K562 (cell line): ENCODE measurements around the gene AJAP1. TPM values are rescaled to one million over a fixed set of nuclear protein-coding genes. Genes with fewer than 3 reads are reported as not detected.

Experiments used
- ATAC-seq: fragments of 200-7000 bp; cut with Tn5 transposase; 3 replicates; pipeline ENCODE4 v1.9.1; 2020; ENCODE audit warnings: moderate library complexity
- BruUV-seq: library from RNA; stranded (reverse); fragments of 400-500 nt; replicated peaks from 2 replicates; lab custom pipeline; 2021; lab: Mats Ljungman, UMichigan
- CTCF ChIA-PET: fragments of 300-600 bp; formaldehyde crosslinking; extraction: SDS; loops from one replicate; lab custom pipeline; 2021; ENCODE audit warnings: low intra/inter-chr PET ratio; lab: Yijun Ruan, JAX
- POLR2A ChIA-PET: fragments of 300-600, 350-650 bp; sonication (Branson Sonifier 250); formaldehyde crosslinking; extraction: SDS; loops from one replicate; lab custom pipeline; 2021; ENCODE audit warnings: antibody characterized with exemption, inconsistent platforms; lab: Yijun Ruan, JAX
- DNase-seq, 4 experiments: peaks; one replicate each; pipeline versions ENCODE4 v3.0.0 to v3.0.0-alpha.2; 2011 to 2018; ENCODE audit warnings: low spot score in 3 of 4, mixed read lengths in 3 of 4; ENCODE audit errors: extremely low read depth in 1 of 4
- FAIRE-seq: peaks from 2 replicates; lab custom pipeline; 2011; peaks lifted over from hg19 to GRCh38; lab: Jason Lieb, UNC
- H2AFZ ChIP-seq: 2 replicates; pipeline ENCODE4 v1.6.0; 2011; ENCODE audit warnings: low read depth, low read length, control low read depth, inconsistent platforms
- H3K27ac ChIP-seq: fragments of 200-600 bp; 3 replicates; pipeline ENCODE4 v1.8.0; 2011; ENCODE audit warnings: low read depth, mild to moderate bottlenecking, control low read depth, inconsistent platforms, low read length, moderate library complexity, mixed read lengths; ENCODE audit errors: extremely low read depth
- H3K27me3 ChIP-seq, 2 experiments: fragments of 300-600 bp in 1 of 2; 2 replicates in 1 of 2; 3 replicates in 1 of 2; pipeline versions ENCODE4 v1.6.0 to v1.8.0; 2011; ENCODE audit warnings: inconsistent platforms in 2 of 2, low read length in 2 of 2, mild to moderate bottlenecking in 1 of 2, mixed read lengths in 1 of 2, moderate library complexity in 1 of 2; ENCODE audit not compliant: control insufficient read depth in 2 of 2, insufficient read depth in 2 of 2
- H3K36me3 ChIP-seq: fragments of 300-600 bp; 3 replicates; pipeline ENCODE4 v1.8.0; 2011; ENCODE audit warnings: mild to moderate bottlenecking, low read length, inconsistent platforms; ENCODE audit not compliant: control insufficient read depth, insufficient read depth
- H3K4me1 ChIP-seq, 2 experiments: fragments of 200-600 bp in 1 of 2; replicated peaks in 1 of 2; 2 replicates in 1 of 2; 3 replicates in 1 of 2; pipeline versions ENCODE4 v1.5.1 to v1.8.0; 2011; ENCODE audit warnings: inconsistent platforms in 2 of 2, low read length in 2 of 2, mild to moderate bottlenecking in 1 of 2, mixed read lengths in 1 of 2, moderate library complexity in 1 of 2; ENCODE audit not compliant: control insufficient read depth in 2 of 2, insufficient read depth in 2 of 2
- H3K4me2 ChIP-seq: 2 replicates; pipeline ENCODE4 v1.6.1; 2011; ENCODE audit warnings: low read length, control low read depth, inconsistent platforms, mixed read lengths; ENCODE audit not compliant: insufficient read depth
- H3K4me3 ChIP-seq: fragments of 200-600 bp; sonication (generic), shearing (Covaris generic); 2 replicates; pipeline ENCODE4 v1.5.1; 2016; ENCODE audit warnings: control low read depth, inconsistent platforms
- H3K79me2 ChIP-seq: fragments of 200-600 bp; 3 replicates; pipeline ENCODE4 v1.8.0; 2011; ENCODE audit warnings: low read length, inconsistent platforms; ENCODE audit not compliant: control insufficient read depth, insufficient read depth
- H3K9ac ChIP-seq, 2 experiments: 2 replicates each; pipeline versions ENCODE4 v1.6.0 to v1.6.1; 2011; ENCODE audit warnings: low read depth in 2 of 2, low read length in 2 of 2, control low read depth in 1 of 2, inconsistent platforms in 1 of 2, mild to moderate bottlenecking in 1 of 2, mixed read lengths in 1 of 2; ENCODE audit not compliant: insufficient read depth in 1 of 2
- H3K9me1 ChIP-seq: one replicate; pipeline ENCODE4 v1.6.0; 2011; ENCODE audit warnings: inconsistent platforms, mild to moderate bottlenecking, low read length, moderate library complexity; ENCODE audit not compliant: control insufficient read depth, insufficient read depth
- H3K9me3 ChIP-seq: replicated peaks from 2 replicates; pipeline ENCODE4 v1.5.1; 2011; ENCODE audit warnings: low read depth, low read length, inconsistent platforms; ENCODE audit not compliant: control insufficient read depth, insufficient read depth
- H4K20me1 ChIP-seq: replicated peaks from 2 replicates; pipeline ENCODE4 v1.6.1; 2011; ENCODE audit warnings: low read length, inconsistent platforms, mixed read lengths; ENCODE audit not compliant: control insufficient read depth, insufficient read depth
- CTBP1 ChIP-seq: fragments of 450-650 bp; IDR thresholded peaks from 2 replicates; pipeline ENCODE4 v1.6.1; 2016; ENCODE audit warnings: borderline replicate concordance
- DPF2 ChIP-seq: fragments of 450-650 bp; IDR thresholded peaks from 2 replicates; pipeline ENCODE4 v1.6.1; 2016
- GMEB1 ChIP-seq: fragments of 250-450 bp; sonication (Bioruptor Pico); IDR thresholded peaks from 2 replicates; pipeline ENCODE4 v1.4.0; 2020; ENCODE audit warnings: mild to moderate bottlenecking
- NCOR1 ChIP-seq: fragments of 450-650 bp; IDR thresholded peaks from 2 replicates; pipeline ENCODE4 v1.6.1; 2016; ENCODE audit warnings: mild to moderate bottlenecking, moderate library complexity
- SMAD4 ChIP-seq: fragments of 250-450 bp; sonication (Bioruptor Pico); conservative IDR thresholded peaks from 2 replicates; pipeline ENCODE4 v1.8.0; 2021; ENCODE audit warnings: inconsistent platforms, mild to moderate bottlenecking, moderate library complexity
- TEAD1 ChIP-seq, 2 experiments: fragments of 450-650 bp in 1 of 2; sonication (generic) in 1 of 2; formaldehyde crosslinking; IDR thresholded peaks; 2 replicates each; pipeline versions ENCODE4 v1.4.0 to v1.8.0; 2020 to 2022; ENCODE audit warnings: mild to moderate bottlenecking in 2 of 2, missing genetic modification reagents in 1 of 2
- ZNF263 ChIP-seq: sonication (generic); formaldehyde crosslinking; IDR thresholded peaks from 2 replicates; pipeline ENCODE4 v1.8.0; 2022; ENCODE audit warnings: mild to moderate bottlenecking, missing genetic modification reagents, borderline replicate concordance
- WGBS: fragments of 100-300 bp; shearing (Covaris generic); methylation state at CpG from one replicate; pipeline ENCODE4 v1.1.6; 2016; ENCODE audit warnings: low coverage, mixed read lengths; ENCODE audit not compliant: insufficient coverage; ENCODE audit errors: missing lambda C conversion rate; 5-methylcytosine and 5-hydroxymethylcytosine counted together
- in situ Hi-C: fragments of 300-500 bp; cut with MboI; formaldehyde crosslinking; loops from 4 replicates; pipeline ENCODE4 v1.15.0; 2018; ENCODE audit warnings: inconsistent platforms, mixed read lengths
- intact Hi-C: fragments of 100-400 bp; cut with micrococcal nuclease; formaldehyde crosslinking; loops from 2 replicates; pipeline ENCODE4 v1.14.2; 2022
- polyA plus RNA-seq, 8 experiments: library from polyadenylated mRNA; depleted of rRNA in 4 of 8; stranded (reverse) in 5 of 8; unstranded in 3 of 8; fragments of >200 nt; fragmentation: Nextera tagmentation in 2 of 8; fragmentation: Illumina TruSeq in 1 of 8; extraction: Ambion mirVana in 2 of 8; extraction: Trizol in 1 of 8; gene quantifications; 2 replicates each; pipeline versions ENCODE4 v1.2.1 to v1.2.3, GENCODE V29; 2011 to 2014; ENCODE audit warnings: inconsistent platforms in 1 of 8, missing spikeins in 1 of 8
- total RNA-seq, 7 experiments: library from RNA; depleted of rRNA in 6 of 7; stranded (reverse); fragments of >200 nt in 6 of 7; fragmentation: Illumina TruSeq in 2 of 7; extraction: Trizol in 2 of 7; gene quantifications; 2 replicates each; pipeline versions ENCODE4 v1.2.1 to v1.2.3, GENCODE V29; 2011 to 2021; ENCODE audit warnings: low replicate concordance in 1 of 7

Gene AJAP1
- total and polyA plus RNA-seq, 9 of the 15 experiments (the other 6 are each of a cell fraction or from before 2014, with no cell fraction given): not detected

GRCh38 chr1:4750177-4750576, 95.8 kb downstream of the AJAP1 start:
- H3K27ac ChIP-seq: no peak overlapping the region
- POLR2A ChIA-PET: interaction anchor here (1.3 kb wide), 1 partner anchor 9 kb away, joined by 5 read pairs; no protein-coding TSS in a partner anchor
- H3K27me3 ChIP-seq: peaks cover 0 to 8% of the 10 kb centered on the region in 2 experiments; a peak in 1 of 5 replicates
- in situ Hi-C loops (no loop called here), intact Hi-C loops (no loop called here)
- no peaks in the 10 kb centered on the region for H3K9me1 ChIP-seq
- no peak for FAIRE-seq
- no peak overlapping the region for H3K9ac ChIP-seq
- no peak overlapping the region for H3K4me2 ChIP-seq
- ATAC-seq: no peak
- no peaks in the 10 kb centered on the region for H3K36me3 ChIP-seq
- TF ChIP-seq NCOR1 (no peak), CTBP1 (no peak), GMEB1 (CRISPR knock-in tag) (no peak), DPF2 (no peak), SMAD4 (no peak)
- TF ChIP-seq, all 486 proteins: peak for 0
- H3K9me3 ChIP-seq: no peaks in the 10 kb centered on the region
- WGBS: 0% methylated on average over 3 of the region's 3 CpGs
- H4K20me1 ChIP-seq: no peaks in the 10 kb centered on the region
- no peak overlapping the region for H3K4me3 ChIP-seq
- H3K79me2 ChIP-seq: no peaks in the 10 kb centered on the region
- no peak for DNase-seq
- no TSS peak for BruUV-seq
- CTCF ChIA-PET: no interaction called here
- H3K4me1 ChIP-seq: no peaks in the 10 kb centered on the region
- no peak overlapping the region for H2AFZ ChIP-seq

- WGBS: 0% methylated on average over 4 of the region's 4 CpGs
- Histone ChIP-seq H3K4me3 (no peak overlapping the region), H3K9me1 (no peaks in the 10 kb centered on the region), H3K9ac (no peak overlapping the region), H3K27me3 (peaks cover 0 to 4% of the 10 kb centered on the region in 2 experiments; a peak in 1 of 5 replicates), H3K4me2 (no peak overlapping the region), H3K27ac (no peak overlapping the region), H3K9me3 (no peaks in the 10 kb centered on the region), H3K79me2 (no peaks in the 10 kb centered on the region), H3K4me1 (no peaks in the 10 kb centered on the region), H4K20me1 (no peaks in the 10 kb centered on the region), H3K36me3 (no peaks in the 10 kb centered on the region), H2AFZ (no peak overlapping the region)
- DNase-seq (no peak), ATAC-seq (no peak), FAIRE-seq (no peak)
- TF ChIP-seq TEAD1 (CRISPR knock-in tag; IDR thresholded peaks at IDR 0.05): no peak
- peak; percentile 68 for TF ChIP-seq ZNF263
- ChIA-PET CTCF (no interaction called here), POLR2A (no interaction called here)
- BruUV-seq: no TSS peak
- in situ Hi-C loops: no loop called here
- intact Hi-C loops: no loop called here
These were observed 97.7 kb downstream of the AJAP1 start for GRCh38 chr1:4752059-4752458.
